ENCODE measurements around the gene CD1E.

- TF ChIP-seq BMI1 (IDR thresholded peaks at IDR 0.05; ENCODE audit: borderline replicate concordance), result no peak
- TF ChIP-seq, protein P1, sequence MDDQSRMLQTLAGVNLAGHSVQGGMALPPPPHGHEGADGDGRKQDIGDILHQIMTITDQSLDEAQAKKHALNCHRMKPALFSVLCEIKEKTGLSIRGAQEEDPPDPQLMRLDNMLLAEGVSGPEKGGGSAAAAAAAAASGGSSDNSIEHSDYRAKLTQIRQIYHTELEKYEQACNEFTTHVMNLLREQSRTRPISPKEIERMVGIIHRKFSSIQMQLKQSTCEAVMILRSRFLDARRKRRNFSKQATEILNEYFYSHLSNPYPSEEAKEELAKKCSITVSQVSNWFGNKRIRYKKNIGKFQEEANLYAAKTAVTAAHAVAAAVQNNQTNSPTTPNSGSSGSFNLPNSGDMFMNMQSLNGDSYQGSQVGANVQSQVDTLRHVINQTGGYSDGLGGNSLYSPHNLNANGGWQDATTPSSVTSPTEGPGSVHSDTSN (IDR thresholded peaks at IDR 0.05; ENCODE audit: insufficient replicate concordance, low read depth, low read length), result no peak
- TF ChIP-seq, protein P2, sequence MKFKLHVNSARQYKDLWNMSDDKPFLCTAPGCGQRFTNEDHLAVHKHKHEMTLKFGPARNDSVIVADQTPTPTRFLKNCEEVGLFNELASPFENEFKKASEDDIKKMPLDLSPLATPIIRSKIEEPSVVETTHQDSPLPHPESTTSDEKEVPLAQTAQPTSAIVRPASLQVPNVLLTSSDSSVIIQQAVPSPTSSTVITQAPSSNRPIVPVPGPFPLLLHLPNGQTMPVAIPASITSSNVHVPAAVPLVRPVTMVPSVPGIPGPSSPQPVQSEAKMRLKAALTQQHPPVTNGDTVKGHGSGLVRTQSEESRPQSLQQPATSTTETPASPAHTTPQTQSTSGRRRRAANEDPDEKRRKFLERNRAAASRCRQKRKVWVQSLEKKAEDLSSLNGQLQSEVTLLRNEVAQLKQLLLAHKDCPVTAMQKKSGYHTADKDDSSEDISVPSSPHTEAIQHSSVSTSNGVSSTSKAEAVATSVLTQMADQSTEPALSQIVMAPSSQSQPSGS (IDR thresholded peaks at IDR 0.05; ENCODE audit: low read length), result no peak
- TF ChIP-seq, protein P3, sequence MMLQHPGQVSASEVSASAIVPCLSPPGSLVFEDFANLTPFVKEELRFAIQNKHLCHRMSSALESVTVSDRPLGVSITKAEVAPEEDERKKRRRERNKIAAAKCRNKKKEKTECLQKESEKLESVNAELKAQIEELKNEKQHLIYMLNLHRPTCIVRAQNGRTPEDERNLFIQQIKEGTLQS (IDR thresholded peaks at IDR 0.05; ENCODE audit: borderline replicate concordance, extremely low read depth, low read depth, low read length), result no peak
- no peak for TF ChIP-seq ZZZ3 (IDR thresholded peaks at IDR 0.05; ENCODE audit: control insufficient read depth, insufficient read length, low read depth)
- no peak for TF ChIP-seq TCF12 (IDR thresholded peaks at IDR 0.05; ENCODE audit: low read depth, low read length)
- TF ChIP-seq POLR2A (IDR thresholded peaks at IDR 0.05; ENCODE audit: low read depth, low read length), result no peak
- no peak for TF ChIP-seq EZH2 (IDR thresholded peaks at IDR 0.05; ENCODE audit: borderline replicate concordance, control insufficient read depth, low read depth, low read length)
- no peak for TF ChIP-seq CHD1 (IDR thresholded peaks at IDR 0.05; ENCODE audit: low read depth, low read length)
- TF ChIP-seq, protein P4, sequence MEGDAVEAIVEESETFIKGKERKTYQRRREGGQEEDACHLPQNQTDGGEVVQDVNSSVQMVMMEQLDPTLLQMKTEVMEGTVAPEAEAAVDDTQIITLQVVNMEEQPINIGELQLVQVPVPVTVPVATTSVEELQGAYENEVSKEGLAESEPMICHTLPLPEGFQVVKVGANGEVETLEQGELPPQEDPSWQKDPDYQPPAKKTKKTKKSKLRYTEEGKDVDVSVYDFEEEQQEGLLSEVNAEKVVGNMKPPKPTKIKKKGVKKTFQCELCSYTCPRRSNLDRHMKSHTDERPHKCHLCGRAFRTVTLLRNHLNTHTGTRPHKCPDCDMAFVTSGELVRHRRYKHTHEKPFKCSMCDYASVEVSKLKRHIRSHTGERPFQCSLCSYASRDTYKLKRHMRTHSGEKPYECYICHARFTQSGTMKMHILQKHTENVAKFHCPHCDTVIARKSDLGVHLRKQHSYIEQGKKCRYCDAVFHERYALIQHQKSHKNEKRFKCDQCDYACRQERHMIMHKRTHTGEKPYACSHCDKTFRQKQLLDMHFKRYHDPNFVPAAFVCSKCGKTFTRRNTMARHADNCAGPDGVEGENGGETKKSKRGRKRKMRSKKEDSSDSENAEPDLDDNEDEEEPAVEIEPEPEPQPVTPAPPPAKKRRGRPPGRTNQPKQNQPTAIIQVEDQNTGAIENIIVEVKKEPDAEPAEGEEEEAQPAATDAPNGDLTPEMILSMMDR (IDR thresholded peaks at IDR 0.05 in 2 of 3, conservative IDR thresholded peaks at IDR 0.05 in 1 of 3; ENCODE audit: control insufficient read depth in 2 of 3, extremely low read depth in 1 of 3, insufficient read depth in 1 of 3, low read depth in 3 of 3, low read length in 3 of 3), result no peak
- no peak for TF ChIP-seq JUND (IDR thresholded peaks at IDR 0.05; ENCODE audit: low read depth, low read length)
- TF ChIP-seq, protein P5, sequence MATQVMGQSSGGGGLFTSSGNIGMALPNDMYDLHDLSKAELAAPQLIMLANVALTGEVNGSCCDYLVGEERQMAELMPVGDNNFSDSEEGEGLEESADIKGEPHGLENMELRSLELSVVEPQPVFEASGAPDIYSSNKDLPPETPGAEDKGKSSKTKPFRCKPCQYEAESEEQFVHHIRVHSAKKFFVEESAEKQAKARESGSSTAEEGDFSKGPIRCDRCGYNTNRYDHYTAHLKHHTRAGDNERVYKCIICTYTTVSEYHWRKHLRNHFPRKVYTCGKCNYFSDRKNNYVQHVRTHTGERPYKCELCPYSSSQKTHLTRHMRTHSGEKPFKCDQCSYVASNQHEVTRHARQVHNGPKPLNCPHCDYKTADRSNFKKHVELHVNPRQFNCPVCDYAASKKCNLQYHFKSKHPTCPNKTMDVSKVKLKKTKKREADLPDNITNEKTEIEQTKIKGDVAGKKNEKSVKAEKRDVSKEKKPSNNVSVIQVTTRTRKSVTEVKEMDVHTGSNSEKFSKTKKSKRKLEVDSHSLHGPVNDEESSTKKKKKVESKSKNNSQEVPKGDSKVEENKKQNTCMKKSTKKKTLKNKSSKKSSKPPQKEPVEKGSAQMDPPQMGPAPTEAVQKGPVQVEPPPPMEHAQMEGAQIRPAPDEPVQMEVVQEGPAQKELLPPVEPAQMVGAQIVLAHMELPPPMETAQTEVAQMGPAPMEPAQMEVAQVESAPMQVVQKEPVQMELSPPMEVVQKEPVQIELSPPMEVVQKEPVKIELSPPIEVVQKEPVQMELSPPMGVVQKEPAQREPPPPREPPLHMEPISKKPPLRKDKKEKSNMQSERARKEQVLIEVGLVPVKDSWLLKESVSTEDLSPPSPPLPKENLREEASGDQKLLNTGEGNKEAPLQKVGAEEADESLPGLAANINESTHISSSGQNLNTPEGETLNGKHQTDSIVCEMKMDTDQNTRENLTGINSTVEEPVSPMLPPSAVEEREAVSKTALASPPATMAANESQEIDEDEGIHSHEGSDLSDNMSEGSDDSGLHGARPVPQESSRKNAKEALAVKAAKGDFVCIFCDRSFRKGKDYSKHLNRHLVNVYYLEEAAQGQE (IDR thresholded peaks at IDR 0.05; ENCODE audit: low read depth, low read length), result no peak
- no peak for TF ChIP-seq POLR2AphosphoS5 (IDR thresholded peaks at IDR 0.05; ENCODE audit: low read length)
- no peak for TF ChIP-seq BHLHE40 (IDR thresholded peaks at IDR 0.05; ENCODE audit: borderline replicate concordance in 1 of 2, low read depth in 2 of 2, low read length in 1 of 2)
These were observed 23.1 kb upstream of the CD1E start for GRCh38 chr1:158330391-158331105.
